ENCODE data around the gene RPS6KA2. TPM values are rescaled to one million over a fixed set of nuclear protein-coding genes. Genes with fewer than 3 reads are reported as not detected.

Gene RPS6KA2
- polyA plus RNA-seq, 2 donors, result 5.7 to 8.7 TPM

DNA sequence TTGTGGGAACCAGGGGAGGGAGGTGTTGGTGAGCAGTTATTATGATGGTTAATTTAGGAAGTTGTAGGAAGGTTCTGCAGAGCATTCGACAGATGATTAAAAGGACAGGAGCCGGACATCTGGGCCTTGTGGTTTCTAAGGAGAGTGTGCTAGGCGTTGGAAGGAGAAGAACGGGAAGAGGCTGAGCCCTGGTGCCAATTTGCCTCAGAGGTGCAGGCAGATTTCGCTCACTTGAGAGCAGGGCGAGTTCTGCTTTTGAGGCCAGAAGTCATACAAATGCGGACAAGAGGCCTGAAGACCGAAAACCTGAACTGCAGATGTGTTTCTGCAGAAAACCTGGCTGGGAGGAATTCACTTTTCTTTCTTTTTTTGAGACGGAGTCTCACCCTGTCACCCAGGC, 30.5 kb upstream of the RPS6KA2 start:
- no peaks in the 10 kb centered on the region for H3K36me3 ChIP-seq (ENCODE audit: control insufficient read depth in 2 of 2, insufficient read depth in 2 of 2, low read length in 1 of 2)
- H3K4me3 ChIP-seq (ENCODE audit: low read depth in 1 of 2, low read length in 2 of 2), result no peak overlapping the region
- no peaks in the 10 kb centered on the region for H3K27me3 ChIP-seq (ENCODE audit: control insufficient read depth in 1 of 2, insufficient read depth in 2 of 2, low read length in 2 of 2)
- H3K27ac ChIP-seq (ENCODE audit: low read depth in 2 of 2, low read length in 1 of 2), result no peak overlapping the region
- H3K4me1 ChIP-seq (ENCODE audit: control insufficient read depth in 2 of 2, insufficient read depth in 2 of 2, low read length in 1 of 2), result no peaks in the 10 kb centered on the region
- no peaks in the 10 kb centered on the region for H3K9me3 ChIP-seq (ENCODE audit: control insufficient read depth in 2 of 2, insufficient read depth in 1 of 2, low read depth in 1 of 2, low read length in 1 of 2)
- WGBS, 2 donors, result 78 to 80% methylated on average over 9 of the region's 9 CpGs

DNA sequence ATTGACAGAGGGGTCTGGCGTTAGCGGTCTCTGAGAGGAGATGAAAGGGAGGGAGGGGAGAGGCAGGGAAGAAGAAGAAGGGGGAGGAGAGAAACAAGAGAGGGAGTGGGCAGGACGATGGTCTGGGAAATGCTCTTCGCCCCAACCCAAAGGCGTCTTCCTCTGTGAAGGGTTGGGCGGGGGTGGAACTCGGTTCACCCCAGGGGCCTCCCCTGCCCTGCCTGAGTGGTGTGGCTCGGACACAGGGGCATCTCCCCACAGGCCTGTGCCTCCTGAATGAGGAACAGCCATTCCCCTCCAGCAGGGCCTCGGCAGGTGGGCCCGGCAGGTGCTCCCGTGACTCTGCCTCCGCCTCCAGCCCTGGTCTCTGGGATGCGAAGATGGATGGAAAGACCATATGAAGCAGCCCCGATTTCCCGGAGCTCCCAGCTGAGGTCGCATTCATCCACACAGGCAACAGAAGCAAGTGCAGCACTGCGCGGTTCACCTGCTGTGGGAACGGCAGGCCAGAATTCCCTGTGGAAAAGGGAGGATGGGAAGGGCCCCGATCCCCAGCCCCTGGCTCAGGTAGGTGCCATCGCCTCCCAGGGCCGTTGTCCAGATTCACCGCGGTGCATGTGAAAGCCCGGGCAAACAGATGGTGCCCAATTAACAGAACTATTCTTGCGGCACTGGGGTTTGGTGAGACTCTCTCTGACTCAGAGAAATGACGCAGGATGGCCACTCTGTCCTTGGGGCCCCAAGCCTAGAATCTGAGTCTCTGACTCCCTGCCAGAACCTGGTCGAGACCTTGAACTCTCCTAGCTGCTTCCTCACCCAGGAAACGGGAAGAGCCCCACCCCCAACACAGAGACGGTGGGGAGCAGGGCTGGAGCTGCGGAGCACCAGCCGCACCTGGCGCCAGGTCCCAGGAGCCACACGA, 29.4 kb upstream of the RPS6KA2 start:
- WGBS, 2 donors, result 29 to 39% methylated on average over 34 of the region's 34 CpGs
- H3K27me3 ChIP-seq (ENCODE audit: control insufficient read depth in 1 of 2, insufficient read depth in 2 of 2, low read length in 2 of 2), result no peaks in the 10 kb centered on the region
- H3K4me1 ChIP-seq (ENCODE audit: control insufficient read depth in 2 of 2, insufficient read depth in 2 of 2, low read length in 1 of 2), result no peaks in the 10 kb centered on the region
- no peaks in the 10 kb centered on the region for H3K9me3 ChIP-seq (ENCODE audit: control insufficient read depth in 2 of 2, insufficient read depth in 1 of 2, low read depth in 1 of 2, low read length in 1 of 2)
- H3K36me3 ChIP-seq (ENCODE audit: control insufficient read depth in 2 of 2, insufficient read depth in 2 of 2, low read length in 1 of 2), result no peaks in the 10 kb centered on the region
- H3K27ac ChIP-seq (ENCODE audit: low read depth in 2 of 2, low read length in 1 of 2), result no peak overlapping the region
- H3K4me3 ChIP-seq (ENCODE audit: low read depth in 1 of 2, low read length in 2 of 2), result no peak overlapping the region

DNA sequence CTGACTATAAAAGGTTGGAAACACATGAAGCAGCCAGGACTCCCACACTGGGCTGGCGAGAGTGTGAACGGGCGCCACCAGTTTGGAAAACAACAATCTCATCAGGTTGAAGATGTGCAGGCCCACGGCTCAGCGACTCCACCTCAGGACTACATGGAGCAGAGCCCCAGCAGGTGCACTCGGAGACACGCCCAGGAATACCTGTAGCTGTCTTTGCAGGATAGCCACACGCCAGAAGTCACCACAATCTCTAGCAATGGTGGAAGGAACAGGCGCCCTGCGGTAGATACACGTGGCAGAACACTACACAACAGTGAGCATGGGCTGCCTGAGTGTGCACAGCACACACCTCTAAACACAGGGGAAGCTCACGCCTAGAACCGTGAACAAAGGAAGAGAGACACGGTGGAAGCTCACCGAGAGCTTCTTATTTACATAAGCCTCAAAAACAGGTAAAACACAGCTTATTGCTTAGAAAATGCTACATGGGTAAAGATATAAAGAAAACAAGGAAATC, 28.7 kb upstream of the RPS6KA2 start:
- no peaks in the 10 kb centered on the region for H3K9me3 ChIP-seq (ENCODE audit: control insufficient read depth in 2 of 2, insufficient read depth in 1 of 2, low read depth in 1 of 2, low read length in 1 of 2)
- H3K4me3 ChIP-seq (ENCODE audit: low read depth in 1 of 2, low read length in 2 of 2), result no peak overlapping the region
- WGBS, 2 donors, result 59 to 61% methylated on average over 15 of the region's 15 CpGs
- H3K36me3 ChIP-seq (ENCODE audit: control insufficient read depth in 2 of 2, insufficient read depth in 2 of 2, low read length in 1 of 2), result no peaks in the 10 kb centered on the region
- H3K27me3 ChIP-seq (ENCODE audit: control insufficient read depth in 1 of 2, insufficient read depth in 2 of 2, low read length in 2 of 2), result no peaks in the 10 kb centered on the region
- no peaks in the 10 kb centered on the region for H3K4me1 ChIP-seq (ENCODE audit: control insufficient read depth in 2 of 2, insufficient read depth in 2 of 2, low read length in 1 of 2)
- no peak overlapping the region for H3K27ac ChIP-seq (ENCODE audit: low read depth in 2 of 2, low read length in 1 of 2)

DNA sequence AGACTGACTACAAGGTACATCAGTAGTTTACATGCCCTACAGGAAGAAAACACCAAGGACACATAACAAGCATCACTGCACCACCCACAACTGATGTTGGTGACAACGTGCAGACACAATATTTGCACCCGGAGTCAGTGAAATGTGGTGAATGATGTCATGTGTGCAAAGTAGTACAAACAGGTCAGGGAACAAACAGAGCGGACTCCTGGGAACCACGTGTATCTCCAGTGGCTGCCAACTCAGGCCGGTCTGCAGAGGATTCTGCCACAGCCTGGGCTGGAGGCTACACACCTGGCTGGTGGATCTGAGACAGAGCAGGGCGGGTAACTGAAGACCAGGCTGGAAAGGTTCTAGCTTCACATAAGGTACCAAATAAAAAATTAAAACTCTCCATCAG, 28.2 kb upstream of the RPS6KA2 start:
- WGBS, 2 donors, result 74 to 77% methylated on average over 6 of the region's 6 CpGs
- H3K27me3 ChIP-seq (ENCODE audit: control insufficient read depth in 1 of 2, insufficient read depth in 2 of 2, low read length in 2 of 2), result no peaks in the 10 kb centered on the region
- no peaks in the 10 kb centered on the region for H3K9me3 ChIP-seq (ENCODE audit: control insufficient read depth in 2 of 2, insufficient read depth in 1 of 2, low read depth in 1 of 2, low read length in 1 of 2)
- no peaks in the 10 kb centered on the region for H3K36me3 ChIP-seq (ENCODE audit: control insufficient read depth in 2 of 2, insufficient read depth in 2 of 2, low read length in 1 of 2)
- H3K4me1 ChIP-seq (ENCODE audit: control insufficient read depth in 2 of 2, insufficient read depth in 2 of 2, low read length in 1 of 2), result no peaks in the 10 kb centered on the region
- H3K27ac ChIP-seq (ENCODE audit: low read depth in 2 of 2, low read length in 1 of 2), result no peak overlapping the region
- H3K4me3 ChIP-seq (ENCODE audit: low read depth in 1 of 2, low read length in 2 of 2), result no peak overlapping the region

DNA sequence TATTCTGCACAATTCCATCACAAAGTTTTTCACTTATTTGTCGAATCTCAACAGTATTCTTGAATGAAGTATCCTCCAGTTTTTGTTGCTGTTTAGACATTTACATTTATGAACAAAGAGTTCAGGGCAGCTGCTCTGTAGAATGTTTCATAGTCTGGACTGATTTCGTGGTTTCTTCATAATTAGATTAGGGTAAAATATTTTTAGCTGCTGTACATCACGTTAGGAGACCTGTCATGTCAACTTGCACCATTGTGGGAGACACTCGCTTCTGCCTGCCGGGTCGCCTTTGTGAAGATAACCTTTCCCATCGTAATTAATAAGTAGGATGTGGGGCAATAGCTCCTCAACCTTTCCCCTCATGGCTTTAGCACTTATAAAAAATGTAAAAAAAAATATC, 27.5 kb upstream of the RPS6KA2 start:
- no peak overlapping the region for H3K27ac ChIP-seq (ENCODE audit: low read depth in 2 of 2, low read length in 1 of 2)
- H3K27me3 ChIP-seq (ENCODE audit: control insufficient read depth in 1 of 2, insufficient read depth in 2 of 2, low read length in 2 of 2), result no peaks in the 10 kb centered on the region
- H3K4me1 ChIP-seq (ENCODE audit: control insufficient read depth in 2 of 2, insufficient read depth in 2 of 2, low read length in 1 of 2), result no peaks in the 10 kb centered on the region
- no peaks in the 10 kb centered on the region for H3K36me3 ChIP-seq (ENCODE audit: control insufficient read depth in 2 of 2, insufficient read depth in 2 of 2, low read length in 1 of 2)
- no peaks in the 10 kb centered on the region for H3K9me3 ChIP-seq (ENCODE audit: control insufficient read depth in 2 of 2, insufficient read depth in 1 of 2, low read depth in 1 of 2, low read length in 1 of 2)
- no peak overlapping the region for H3K4me3 ChIP-seq (ENCODE audit: low read depth in 1 of 2, low read length in 2 of 2)
- 82 to 84% methylated on average over 7 of the region's 7 CpGs for WGBS, 2 donors

DNA sequence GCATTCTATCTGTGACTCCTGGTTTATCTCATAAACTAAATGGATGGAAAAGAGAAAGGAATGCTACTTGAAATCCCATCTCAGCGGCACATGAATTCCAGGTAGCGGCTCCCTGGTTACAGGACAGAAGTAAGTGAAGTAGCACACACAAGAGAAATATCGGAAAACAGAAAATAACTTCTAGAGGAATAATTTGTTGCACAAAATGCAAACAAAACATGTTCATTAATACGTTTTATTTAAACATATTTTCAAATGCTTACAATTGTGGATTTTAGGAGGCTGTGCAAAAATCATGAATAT, 26.5 kb upstream of the RPS6KA2 start:
- H3K36me3 ChIP-seq (ENCODE audit: control insufficient read depth in 2 of 2, insufficient read depth in 2 of 2, low read length in 1 of 2), result no peaks in the 10 kb centered on the region

DNA sequence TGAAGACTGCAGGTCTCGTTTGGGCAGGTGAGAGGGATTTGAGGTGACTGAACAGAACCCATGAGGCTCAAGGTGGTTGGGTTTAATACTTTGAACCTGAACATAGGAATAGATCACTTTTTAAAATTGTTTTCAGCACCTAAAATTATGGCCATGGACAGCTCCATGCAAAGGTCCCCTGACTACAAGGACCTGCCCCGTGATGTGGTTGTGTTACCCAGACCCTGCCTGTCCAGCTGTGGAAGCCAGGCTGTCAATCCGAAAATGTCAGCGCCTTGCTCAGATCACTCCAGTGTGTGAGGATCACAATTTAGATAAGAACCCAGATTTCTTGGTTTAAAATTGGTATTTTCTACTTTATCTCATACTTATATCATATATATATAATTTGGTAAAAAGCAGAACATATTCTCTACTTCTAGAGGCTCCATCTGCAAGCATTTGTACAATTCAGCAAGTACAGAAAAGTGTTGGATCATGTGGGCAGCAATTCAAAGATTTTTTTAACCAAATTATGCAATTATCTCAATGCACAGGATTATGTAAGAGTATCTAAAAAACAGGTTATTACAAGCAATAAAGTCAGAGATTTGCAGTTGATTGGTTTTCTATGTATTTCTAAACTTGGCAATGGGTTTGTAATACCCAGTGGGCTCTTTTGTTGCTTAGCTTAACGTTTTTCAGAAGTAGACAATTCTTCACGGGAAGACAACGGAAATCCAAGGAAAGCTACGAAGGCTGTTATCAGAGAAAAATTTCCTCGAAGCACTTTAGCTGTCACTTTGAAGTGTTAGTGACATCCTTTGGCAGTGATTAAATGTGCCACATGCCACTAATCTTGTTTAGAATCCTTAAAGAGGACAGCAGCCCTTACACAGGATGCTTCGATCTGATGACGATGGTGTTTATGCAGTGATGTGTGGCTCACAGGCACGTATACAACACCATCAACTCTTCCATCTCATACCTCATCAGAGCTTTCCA, 24.1 kb upstream of the RPS6KA2 start:
- Histone ChIP-seq H3K27ac (ENCODE audit: low read depth in 2 of 2, low read length in 1 of 2) (no peak overlapping the region), H3K4me3 (ENCODE audit: low read depth in 1 of 2, low read length in 2 of 2) (no peak overlapping the region), H3K9me3 (ENCODE audit: control insufficient read depth in 2 of 2, insufficient read depth in 1 of 2, low read depth in 1 of 2, low read length in 1 of 2) (peaks cover 0 to 6% of the 10 kb centered on the region in 2 donors), H3K36me3 (ENCODE audit: control insufficient read depth in 2 of 2, insufficient read depth in 2 of 2, low read length in 1 of 2) (no peaks in the 10 kb centered on the region), H3K4me1 (ENCODE audit: control insufficient read depth in 2 of 2, insufficient read depth in 2 of 2, low read length in 1 of 2) (no peaks in the 10 kb centered on the region), H3K27me3 (ENCODE audit: control insufficient read depth in 1 of 2, insufficient read depth in 2 of 2, low read length in 2 of 2) (no peaks in the 10 kb centered on the region)
- WGBS, 2 donors, result 61 to 73% methylated on average over 12 of the region's 12 CpGs

More for the DNA sequence above, 26.5 kb upstream of the RPS6KA2 start:
- Histone ChIP-seq H3K9me3 (ENCODE audit: control insufficient read depth in 2 of 2, insufficient read depth in 1 of 2, low read depth in 1 of 2, low read length in 1 of 2) (no peaks in the 10 kb centered on the region), H3K27ac (ENCODE audit: low read depth in 2 of 2, low read length in 1 of 2) (no peak overlapping the region), H3K27me3 (ENCODE audit: control insufficient read depth in 1 of 2, insufficient read depth in 2 of 2, low read length in 2 of 2) (no peaks in the 10 kb centered on the region), H3K4me1 (ENCODE audit: control insufficient read depth in 2 of 2, insufficient read depth in 2 of 2, low read length in 1 of 2) (no peaks in the 10 kb centered on the region), H3K4me3 (ENCODE audit: low read depth in 1 of 2, low read length in 2 of 2) (no peak overlapping the region)
- 93 to 94% methylated on average over 4 of the region's 4 CpGs for WGBS, 2 donors

DNA sequence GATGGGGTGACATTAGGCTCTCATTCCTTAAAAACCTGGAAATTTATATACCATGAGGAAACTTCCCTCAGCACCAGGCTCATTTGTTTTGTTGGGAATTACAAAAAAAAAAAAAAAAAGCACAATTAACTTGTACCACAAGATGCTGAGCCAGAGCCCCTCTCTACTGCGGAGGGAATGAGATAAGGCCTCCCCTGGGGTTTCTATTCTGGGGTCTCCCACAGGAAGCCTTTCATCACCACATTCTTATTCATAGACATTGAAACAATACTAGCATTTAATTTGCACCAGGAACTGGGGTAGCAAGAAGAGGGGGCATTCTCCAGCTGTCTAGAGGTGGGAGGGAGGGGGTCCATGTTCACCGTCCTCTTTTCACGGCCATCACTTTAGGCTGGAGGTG, 23.0 kb upstream of the RPS6KA2 start:
- peaks cover 0 to 6% of the 10 kb centered on the region in 2 donors for H3K9me3 ChIP-seq (ENCODE audit: control insufficient read depth in 2 of 2, insufficient read depth in 1 of 2, low read depth in 1 of 2, low read length in 1 of 2)
- WGBS, 2 donors, result 78 to 89% methylated on average over 3 of the region's 3 CpGs
- H3K27me3 ChIP-seq (ENCODE audit: control insufficient read depth in 1 of 2, insufficient read depth in 2 of 2, low read length in 2 of 2), result no peaks in the 10 kb centered on the region

DNA sequence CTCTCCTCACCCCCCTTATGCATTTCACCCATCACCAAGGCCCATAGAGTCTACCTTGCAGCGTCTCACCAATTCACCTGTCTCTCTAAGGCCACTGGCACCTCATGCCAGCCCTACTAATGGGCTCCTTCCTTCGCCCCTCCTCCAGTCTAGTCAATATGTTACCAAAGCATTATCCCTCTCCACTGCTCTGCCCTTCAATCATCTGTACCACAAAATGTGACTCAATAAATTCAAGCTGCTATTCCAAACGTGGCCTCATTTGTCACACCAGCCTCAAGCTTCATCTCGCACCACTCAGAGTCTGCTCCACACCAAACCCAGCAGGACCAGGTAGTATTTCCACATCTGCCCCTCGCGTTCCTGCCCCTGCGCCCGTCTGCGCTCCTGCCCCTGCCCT, 21.8 kb upstream of the RPS6KA2 start:
- 86 to 91% methylated on average over 9 of the region's 9 CpGs for WGBS, 2 donors
- no peaks in the 10 kb centered on the region for H3K4me1 ChIP-seq (ENCODE audit: control insufficient read depth in 2 of 2, insufficient read depth in 2 of 2, low read length in 1 of 2)
- no peaks in the 10 kb centered on the region for H3K27me3 ChIP-seq (ENCODE audit: control insufficient read depth in 1 of 2, insufficient read depth in 2 of 2, low read length in 2 of 2)
- no peaks in the 10 kb centered on the region for H3K36me3 ChIP-seq (ENCODE audit: control insufficient read depth in 2 of 2, insufficient read depth in 2 of 2, low read length in 1 of 2)
- no peak overlapping the region for H3K4me3 ChIP-seq (ENCODE audit: low read depth in 1 of 2, low read length in 2 of 2)
- peaks cover 0 to 6% of the 10 kb centered on the region in 2 donors for H3K9me3 ChIP-seq (ENCODE audit: control insufficient read depth in 2 of 2, insufficient read depth in 1 of 2, low read depth in 1 of 2, low read length in 1 of 2)
- no peak overlapping the region for H3K27ac ChIP-seq (ENCODE audit: low read depth in 2 of 2, low read length in 1 of 2)

More for the DNA sequence above, 23.0 kb upstream of the RPS6KA2 start:
- no peaks in the 10 kb centered on the region for H3K4me1 ChIP-seq (ENCODE audit: control insufficient read depth in 2 of 2, insufficient read depth in 2 of 2, low read length in 1 of 2)
- no peak overlapping the region for H3K4me3 ChIP-seq (ENCODE audit: low read depth in 1 of 2, low read length in 2 of 2)
- no peaks in the 10 kb centered on the region for H3K36me3 ChIP-seq (ENCODE audit: control insufficient read depth in 2 of 2, insufficient read depth in 2 of 2, low read length in 1 of 2)
- H3K27ac ChIP-seq (ENCODE audit: low read depth in 2 of 2, low read length in 1 of 2), result no peak overlapping the region
